ENCODE data around the gene C12orf57. TPM values are rescaled to one million over a fixed set of nuclear protein-coding genes. Genes with fewer than 3 reads are reported as not detected.

The C12orf57 gene
- polyA plus RNA-seq, 1 donor from 2014 or later = 500 TPM

DNA sequence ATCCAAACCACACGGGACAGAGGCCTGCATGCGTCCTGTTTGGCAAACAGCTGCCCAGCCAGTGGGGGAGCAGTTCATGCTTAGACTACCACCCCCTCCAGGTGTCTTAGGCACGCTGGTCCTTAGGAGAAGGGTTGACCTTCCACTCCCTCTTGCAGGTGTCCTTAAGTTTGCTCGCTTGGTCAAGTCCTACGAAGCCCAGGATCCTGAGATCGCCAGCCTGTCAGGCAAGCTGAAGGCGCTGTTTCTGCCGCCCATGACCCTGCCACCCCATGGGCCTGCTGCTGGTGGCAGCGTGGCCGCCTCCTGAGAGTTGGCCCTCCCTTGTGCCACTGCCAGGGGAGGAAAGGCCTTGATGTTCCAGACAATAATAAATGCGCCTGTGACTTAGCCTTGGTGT is 1.8 kb downstream of the C12orf57 start:
- Histone ChIP-seq H4K20me1 (ENCODE audit: insufficient read depth) (no peaks in the 10 kb centered on the region), H3K79me2 (replicated peaks; ENCODE audit: insufficient read depth, low read length) (no peaks in the 10 kb centered on the region), H3K27ac (ENCODE audit: low read length) (no peak overlapping the region), H2AFZ (ENCODE audit: low read depth, low read length) (no peak overlapping the region), H3K9ac (ENCODE audit: low read length) (peak overlapping the region; percentile 92), H3F3A (ENCODE audit: insufficient read depth, low read length, poor library complexity, severe bottlenecking) (peaks cover 4% of the 10 kb centered on the region), H3K9me3 (ENCODE audit: low read length) (no peaks in the 10 kb centered on the region), H3K4me3 (ENCODE audit: low read length) (peak overlapping the region; percentile 83), H3K27me3 (ENCODE audit: insufficient read depth, low read depth, low read length) (no peaks in the 10 kb centered on the region), H3K9me2 (ENCODE audit: insufficient read depth, low read length) (no peaks in the 10 kb centered on the region), H3K4me2 (ENCODE audit: low read length) (no peak overlapping the region), H3K36me3 (ENCODE audit: insufficient read depth, low read length) (no peaks in the 10 kb centered on the region)
- TF ChIP-seq EZH2 (IDR thresholded peaks at IDR 0.05; ENCODE audit: borderline replicate concordance, insufficient read depth, low read length, poor library complexity, severe bottlenecking) (no peak), RAD21 (conservative IDR thresholded peaks at IDR 0.05) (no peak), EP300 (conservative IDR thresholded peaks at IDR 0.05; ENCODE audit: poor library complexity, severe bottlenecking) (no peak), MXI1 (conservative IDR thresholded peaks at IDR 0.05; ENCODE audit: poor library complexity, severe bottlenecking) (no peak), TAF1 (IDR thresholded peaks at IDR 0.05; ENCODE audit: low read depth) (no peak)

DNA sequence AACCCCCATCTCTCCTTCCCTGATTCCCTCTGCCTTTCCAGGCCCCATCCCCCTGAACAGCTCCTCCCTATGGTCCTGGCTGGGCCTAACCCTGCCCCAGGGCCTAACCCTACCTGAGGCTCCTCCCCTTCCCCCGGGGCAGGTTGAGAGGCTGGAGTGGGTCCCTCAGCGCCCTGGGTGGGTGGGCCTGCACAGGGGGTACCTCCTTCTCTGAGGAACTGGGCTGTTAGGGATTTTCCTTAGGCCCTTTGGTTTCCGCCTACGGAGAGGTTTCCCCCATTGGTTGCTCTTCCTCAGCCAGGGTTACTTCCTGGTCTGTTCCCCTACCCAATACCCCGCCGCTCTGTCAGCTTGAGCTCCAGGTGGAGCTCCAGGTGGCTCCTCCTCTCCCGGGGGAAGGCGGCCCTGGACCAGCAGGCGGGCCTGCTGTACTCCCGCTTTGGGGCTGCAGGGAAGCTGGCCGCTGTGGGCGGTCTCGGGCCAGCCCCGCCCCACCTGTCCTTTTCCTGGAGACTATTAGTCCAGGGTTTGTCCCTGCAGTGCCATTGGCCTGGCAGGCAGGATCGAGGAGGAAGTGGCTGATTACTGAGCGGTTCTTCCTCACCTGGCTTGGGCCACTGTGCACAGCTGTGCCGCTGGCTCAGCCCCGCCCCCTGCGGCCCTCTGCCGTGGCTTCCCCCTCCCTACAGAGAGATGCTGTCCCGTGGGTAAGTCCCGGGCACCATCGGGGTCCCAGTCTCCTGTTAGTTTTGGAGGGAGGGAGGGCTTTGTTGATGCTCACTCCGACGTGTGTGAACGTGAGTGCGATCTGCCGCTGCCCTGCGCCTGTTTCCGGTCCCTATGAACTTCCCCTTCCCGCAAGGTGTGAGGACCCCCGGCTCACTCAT is 2.5 kb downstream of the C12orf57 start:
- H3K27me3 ChIP-seq (ENCODE audit: insufficient read depth, low read depth, low read length) = no peaks in the 10 kb centered on the region
- H3K27ac ChIP-seq (ENCODE audit: low read length) = no peak overlapping the region
- H3K36me3 ChIP-seq (ENCODE audit: insufficient read depth, low read length) = no peaks in the 10 kb centered on the region
- TF ChIP-seq, protein P1, sequence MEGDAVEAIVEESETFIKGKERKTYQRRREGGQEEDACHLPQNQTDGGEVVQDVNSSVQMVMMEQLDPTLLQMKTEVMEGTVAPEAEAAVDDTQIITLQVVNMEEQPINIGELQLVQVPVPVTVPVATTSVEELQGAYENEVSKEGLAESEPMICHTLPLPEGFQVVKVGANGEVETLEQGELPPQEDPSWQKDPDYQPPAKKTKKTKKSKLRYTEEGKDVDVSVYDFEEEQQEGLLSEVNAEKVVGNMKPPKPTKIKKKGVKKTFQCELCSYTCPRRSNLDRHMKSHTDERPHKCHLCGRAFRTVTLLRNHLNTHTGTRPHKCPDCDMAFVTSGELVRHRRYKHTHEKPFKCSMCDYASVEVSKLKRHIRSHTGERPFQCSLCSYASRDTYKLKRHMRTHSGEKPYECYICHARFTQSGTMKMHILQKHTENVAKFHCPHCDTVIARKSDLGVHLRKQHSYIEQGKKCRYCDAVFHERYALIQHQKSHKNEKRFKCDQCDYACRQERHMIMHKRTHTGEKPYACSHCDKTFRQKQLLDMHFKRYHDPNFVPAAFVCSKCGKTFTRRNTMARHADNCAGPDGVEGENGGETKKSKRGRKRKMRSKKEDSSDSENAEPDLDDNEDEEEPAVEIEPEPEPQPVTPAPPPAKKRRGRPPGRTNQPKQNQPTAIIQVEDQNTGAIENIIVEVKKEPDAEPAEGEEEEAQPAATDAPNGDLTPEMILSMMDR (IDR thresholded peaks at IDR 0.05; ENCODE audit: poor library complexity, severe bottlenecking) = no peak
- no peak for TF ChIP-seq EP300 (conservative IDR thresholded peaks at IDR 0.05; ENCODE audit: poor library complexity, severe bottlenecking)
- TF ChIP-seq SMC3 (conservative IDR thresholded peaks at IDR 0.05; ENCODE audit: poor library complexity) = no peak
- TF ChIP-seq, protein P2, sequence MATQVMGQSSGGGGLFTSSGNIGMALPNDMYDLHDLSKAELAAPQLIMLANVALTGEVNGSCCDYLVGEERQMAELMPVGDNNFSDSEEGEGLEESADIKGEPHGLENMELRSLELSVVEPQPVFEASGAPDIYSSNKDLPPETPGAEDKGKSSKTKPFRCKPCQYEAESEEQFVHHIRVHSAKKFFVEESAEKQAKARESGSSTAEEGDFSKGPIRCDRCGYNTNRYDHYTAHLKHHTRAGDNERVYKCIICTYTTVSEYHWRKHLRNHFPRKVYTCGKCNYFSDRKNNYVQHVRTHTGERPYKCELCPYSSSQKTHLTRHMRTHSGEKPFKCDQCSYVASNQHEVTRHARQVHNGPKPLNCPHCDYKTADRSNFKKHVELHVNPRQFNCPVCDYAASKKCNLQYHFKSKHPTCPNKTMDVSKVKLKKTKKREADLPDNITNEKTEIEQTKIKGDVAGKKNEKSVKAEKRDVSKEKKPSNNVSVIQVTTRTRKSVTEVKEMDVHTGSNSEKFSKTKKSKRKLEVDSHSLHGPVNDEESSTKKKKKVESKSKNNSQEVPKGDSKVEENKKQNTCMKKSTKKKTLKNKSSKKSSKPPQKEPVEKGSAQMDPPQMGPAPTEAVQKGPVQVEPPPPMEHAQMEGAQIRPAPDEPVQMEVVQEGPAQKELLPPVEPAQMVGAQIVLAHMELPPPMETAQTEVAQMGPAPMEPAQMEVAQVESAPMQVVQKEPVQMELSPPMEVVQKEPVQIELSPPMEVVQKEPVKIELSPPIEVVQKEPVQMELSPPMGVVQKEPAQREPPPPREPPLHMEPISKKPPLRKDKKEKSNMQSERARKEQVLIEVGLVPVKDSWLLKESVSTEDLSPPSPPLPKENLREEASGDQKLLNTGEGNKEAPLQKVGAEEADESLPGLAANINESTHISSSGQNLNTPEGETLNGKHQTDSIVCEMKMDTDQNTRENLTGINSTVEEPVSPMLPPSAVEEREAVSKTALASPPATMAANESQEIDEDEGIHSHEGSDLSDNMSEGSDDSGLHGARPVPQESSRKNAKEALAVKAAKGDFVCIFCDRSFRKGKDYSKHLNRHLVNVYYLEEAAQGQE (IDR thresholded peaks at IDR 0.05; ENCODE audit: borderline replicate concordance) = no peak
- no peak for TF ChIP-seq TAF1 (IDR thresholded peaks at IDR 0.05; ENCODE audit: low read depth)
- no peak for TF ChIP-seq POLR2AphosphoS5 (IDR thresholded peaks at IDR 0.05)
- H3K4me3 ChIP-seq (ENCODE audit: low read length) = peak overlapping the region; percentile 83
- H3K4me2 ChIP-seq (ENCODE audit: low read length) = no peak overlapping the region
- H3K9ac ChIP-seq (ENCODE audit: low read length) = peak overlapping the region; percentile 92
- H3K79me2 ChIP-seq (replicated peaks; ENCODE audit: insufficient read depth, low read length) = no peaks in the 10 kb centered on the region
- H3F3A ChIP-seq (ENCODE audit: insufficient read depth, low read length, poor library complexity, severe bottlenecking) = peaks cover 4% of the 10 kb centered on the region
- H2AFZ ChIP-seq (ENCODE audit: low read depth, low read length) = no peak overlapping the region
- no peaks in the 10 kb centered on the region for H3K9me3 ChIP-seq (ENCODE audit: low read length)
- H3K9me2 ChIP-seq (ENCODE audit: insufficient read depth, low read length) = no peaks in the 10 kb centered on the region
- no peaks in the 10 kb centered on the region for H4K20me1 ChIP-seq (ENCODE audit: insufficient read depth)
